ENCODE results near the gene CDH4.

Gene CDH4

DNA sequence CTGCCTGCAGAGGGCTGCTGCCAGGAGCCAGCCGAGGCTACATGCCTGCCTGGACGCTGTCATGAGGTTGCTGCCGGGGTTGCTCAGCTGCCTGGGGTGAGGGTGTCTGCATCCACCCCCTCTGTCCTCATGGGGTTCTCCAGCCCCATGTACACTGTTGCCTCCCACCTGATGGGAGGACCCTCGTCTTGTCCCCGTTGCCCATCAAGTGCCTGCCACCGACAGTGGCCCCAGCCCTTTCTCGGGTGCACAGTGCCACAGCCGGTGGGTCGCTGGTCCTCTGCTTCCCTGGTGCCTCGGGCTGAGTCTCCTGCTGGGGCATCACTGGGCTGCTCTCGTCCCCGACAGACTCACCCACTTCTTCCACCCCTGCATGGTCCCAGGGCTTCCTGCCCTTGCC lies 313.7 kb downstream of the CDH4 start:
- no peak for DNase-seq

- DNase-seq: no peak
Measured at GRCh38 chr20:61566691-61567090, 314.6 kb downstream of the CDH4 start.

DNA sequence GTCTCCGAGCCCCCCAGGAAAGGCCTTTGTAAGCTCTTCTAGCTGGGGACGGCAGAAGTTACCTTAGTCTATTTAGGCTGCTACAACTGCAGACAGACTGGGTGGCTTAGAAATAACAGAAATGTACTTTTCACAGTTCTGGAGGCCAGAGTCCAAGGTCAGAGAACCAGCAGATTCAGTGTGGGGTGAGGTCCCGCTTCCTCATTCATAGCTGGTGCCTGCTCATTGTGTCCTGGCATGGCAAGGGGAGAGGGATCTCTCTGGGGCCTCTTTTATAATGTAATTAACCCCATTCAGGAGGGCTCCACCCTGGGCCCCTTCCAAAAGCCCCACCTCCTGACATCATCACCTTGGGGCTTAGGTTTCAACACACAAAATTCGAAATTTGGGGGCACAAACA lies 315.1 kb downstream of the CDH4 start:
- no peak for DNase-seq

GRCh38 chr20:61569825-61570224 lies 317.8 kb downstream of the CDH4 start:
- no peak for DNase-seq

DNA sequence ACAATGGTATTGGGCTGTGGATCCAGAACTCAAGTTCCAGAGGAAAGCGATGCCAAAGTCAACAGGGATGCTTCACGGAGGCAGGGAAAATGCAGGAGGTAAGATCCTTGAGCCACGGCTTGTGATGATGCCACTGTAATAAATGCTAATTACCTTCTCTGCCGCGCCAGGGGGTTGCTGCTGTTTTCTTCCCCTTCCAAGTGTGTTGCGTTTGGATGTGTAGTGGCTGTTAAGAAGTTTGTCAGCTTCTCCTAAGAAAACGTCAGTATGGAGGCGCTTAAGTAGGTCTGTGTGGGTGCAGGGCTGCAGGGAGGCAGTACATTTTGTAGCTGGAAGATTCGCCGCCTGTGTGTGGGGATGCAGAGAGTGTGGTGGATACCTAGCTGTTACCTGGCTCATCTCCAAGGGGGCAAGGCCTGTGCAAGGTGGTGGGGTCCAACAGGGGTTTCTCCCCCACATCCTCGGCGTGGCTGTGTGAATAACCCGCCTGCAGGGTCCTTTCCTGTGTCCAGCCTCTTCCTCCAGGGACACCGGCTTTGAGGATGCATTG lies 318.7 kb downstream of the CDH4 start:
- DNase-seq: no peak

GRCh38 chr20:61571221-61571620 lies 319.2 kb downstream of the CDH4 start:
- DNase-seq: no peak

DNA sequence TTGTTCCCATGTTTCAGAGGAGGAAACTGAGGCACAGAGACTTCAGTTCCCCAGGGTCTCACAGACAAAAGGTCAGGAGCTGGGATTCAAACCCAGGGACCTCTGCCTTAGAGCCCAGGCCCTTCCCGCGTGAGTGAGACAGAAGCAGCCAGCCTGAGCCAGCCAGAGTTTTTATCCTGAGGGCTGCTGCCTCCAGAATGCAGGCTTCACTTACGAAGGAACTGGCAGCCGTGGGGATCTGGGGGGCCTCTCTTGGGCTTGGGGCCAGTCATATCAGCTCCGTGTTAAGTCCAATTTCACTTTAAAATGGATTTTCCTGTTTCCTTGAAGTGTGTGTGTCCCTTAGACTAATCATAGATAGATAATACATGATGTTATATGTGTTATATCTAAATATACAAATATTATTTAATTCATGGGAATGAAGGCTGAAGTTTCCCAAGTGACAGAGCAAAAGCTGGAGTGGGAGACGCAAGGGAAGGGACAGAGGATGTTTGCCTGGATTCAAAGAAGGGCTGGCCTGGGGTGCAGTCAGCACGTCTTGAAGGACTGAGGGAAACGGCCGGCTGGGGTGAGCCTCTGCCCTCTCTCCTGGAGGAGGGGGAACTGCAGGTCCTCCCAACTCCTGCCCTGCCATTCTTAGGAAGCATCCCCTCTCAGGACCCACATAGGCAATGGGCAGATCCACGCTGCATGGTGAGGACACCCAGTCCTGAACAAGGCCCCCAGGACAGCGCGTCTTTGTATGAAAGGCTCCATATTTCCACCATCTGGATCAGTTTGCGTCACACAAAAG lies 320.1 kb downstream of the CDH4 start:
- no peak for DNase-seq

DNA sequence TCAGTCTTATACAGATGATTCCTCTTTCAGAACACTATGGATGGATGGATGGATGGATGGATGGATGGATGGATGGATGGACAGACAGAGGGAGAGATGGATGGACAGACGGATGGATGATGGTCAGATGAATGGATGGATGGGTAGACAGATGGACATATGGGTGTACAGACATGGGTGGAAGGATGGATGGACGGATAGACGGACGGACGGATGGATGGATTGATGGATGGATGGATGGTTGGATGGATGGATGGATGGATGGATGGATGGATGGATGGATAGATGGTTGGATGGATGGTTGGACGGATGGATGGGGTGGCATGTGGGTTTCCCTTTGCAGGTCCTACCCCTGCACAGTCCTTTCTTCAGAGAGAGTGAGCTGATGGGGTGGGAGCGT lies 320.7 kb downstream of the CDH4 start:
- DNase-seq: no peak

GRCh38 chr20:61573415-61574305 lies 321.6 kb downstream of the CDH4 start:
- DNase-seq: no peak

DNA sequence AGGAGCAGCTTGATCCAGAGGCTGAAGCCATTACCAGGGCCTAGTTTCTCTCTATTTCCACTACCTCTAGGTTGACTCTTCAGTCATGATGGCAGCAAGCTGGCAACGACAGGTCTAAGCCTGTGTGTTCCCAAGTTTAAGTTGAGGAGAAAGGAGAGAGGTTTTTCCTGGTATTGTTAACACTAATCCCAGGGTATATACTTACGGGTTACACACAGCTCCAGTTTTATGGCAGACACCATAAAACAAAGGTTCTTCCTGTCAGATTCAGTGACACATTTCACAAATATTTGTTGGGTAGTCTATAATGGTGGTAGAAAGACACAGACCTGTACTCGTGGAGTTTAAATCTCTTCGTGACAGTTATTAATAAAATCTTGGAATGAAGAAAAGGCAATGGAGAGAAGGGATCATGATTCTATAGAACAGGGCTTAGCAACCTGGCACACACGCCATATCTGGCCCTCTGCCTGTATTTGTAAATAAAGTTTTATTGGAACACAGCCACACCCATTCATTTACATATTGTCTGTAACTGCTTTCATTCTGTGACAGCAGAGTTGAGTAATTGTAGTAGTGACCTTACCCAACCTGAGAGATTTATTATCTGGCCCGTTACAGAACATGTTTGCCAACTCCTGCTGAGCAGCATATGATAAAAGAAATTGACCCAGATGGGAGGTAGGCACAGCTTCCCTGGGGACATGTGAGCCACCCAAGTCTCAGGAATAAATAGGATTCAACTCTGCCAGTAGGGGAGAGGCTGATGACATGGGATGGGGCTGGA lies 323.3 kb downstream of the CDH4 start:
- no peak for DNase-seq

GRCh38 chr20:61576372-61576771 lies 324.3 kb downstream of the CDH4 start:
- no peak for DNase-seq

- DNase-seq: no peak
Measured at GRCh38 chr20:61577065-61577464, 325.0 kb downstream of the CDH4 start.

- DNase-seq: no peak
Measured at GRCh38 chr20:61579908-61580307, 327.8 kb downstream of the CDH4 start.

GRCh38 chr20:61580958-61581824 lies 329.1 kb downstream of the CDH4 start:
- DNase-seq: no peak

GRCh38 chr20:61581825-61582188 lies 329.7 kb downstream of the CDH4 start:
- DNase-seq: no peak

- no peak for DNase-seq
Measured at GRCh38 chr20:61582196-61582923, 330.3 kb downstream of the CDH4 start.

DNA sequence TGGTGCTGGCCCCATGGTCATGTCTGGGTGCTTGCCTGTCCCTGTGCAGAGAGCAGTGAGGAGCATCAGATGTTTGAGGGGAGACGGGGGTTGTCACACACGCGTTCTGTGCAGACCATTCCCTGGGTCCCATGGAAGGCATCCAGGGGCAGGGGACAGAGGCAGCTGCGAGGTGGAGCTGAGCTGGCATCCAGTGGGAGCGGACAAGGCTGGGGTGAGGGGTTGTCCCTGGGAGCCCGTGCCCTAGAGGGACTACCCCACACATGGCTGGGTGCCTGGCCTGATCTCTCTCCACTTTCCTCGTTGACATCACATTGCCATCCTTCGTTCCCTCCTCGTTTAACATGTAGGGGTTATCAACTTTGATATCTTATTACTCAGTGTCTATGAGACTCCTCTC lies 331.3 kb downstream of the CDH4 start:
- DNase-seq: no peak

DNA sequence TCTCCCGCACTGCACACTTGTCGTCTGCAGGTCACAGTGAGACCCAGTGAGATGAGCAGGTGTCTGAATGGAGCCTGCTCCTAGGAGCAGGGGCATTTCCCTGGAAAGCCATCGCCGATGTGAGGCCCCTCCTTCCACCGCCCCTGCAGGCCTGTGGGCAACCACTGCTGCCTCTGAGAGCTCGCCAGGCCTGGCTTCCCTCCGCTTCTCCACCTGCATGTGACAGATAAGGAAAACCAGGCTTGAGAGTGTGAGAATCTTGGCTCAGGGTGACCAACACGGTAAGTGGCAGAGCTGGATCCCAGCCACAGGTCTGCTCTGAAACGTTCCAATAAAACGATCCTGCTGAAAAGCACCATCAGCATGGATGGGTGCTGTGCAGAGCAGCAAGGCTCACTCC lies 332.8 kb downstream of the CDH4 start:
- no peak for DNase-seq

DNA sequence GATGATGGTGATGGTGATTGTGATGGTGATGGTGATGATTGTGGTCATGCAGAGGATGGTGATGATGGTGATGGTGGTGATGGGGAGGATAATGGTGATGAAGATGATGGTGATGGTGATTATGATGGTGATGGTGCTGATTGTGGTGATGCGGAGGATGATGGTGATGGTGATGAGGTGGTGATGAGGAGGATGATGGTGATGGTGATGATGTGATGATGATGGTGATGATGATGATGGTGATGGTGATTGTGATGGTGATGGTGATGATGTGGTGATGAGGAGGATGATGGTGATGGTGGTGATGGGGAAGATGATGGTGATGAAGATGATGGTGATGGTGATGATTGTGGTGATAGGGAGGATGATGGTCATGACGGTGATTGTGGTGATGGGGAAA lies 333.7 kb downstream of the CDH4 start:
- no peak for DNase-seq

DNA sequence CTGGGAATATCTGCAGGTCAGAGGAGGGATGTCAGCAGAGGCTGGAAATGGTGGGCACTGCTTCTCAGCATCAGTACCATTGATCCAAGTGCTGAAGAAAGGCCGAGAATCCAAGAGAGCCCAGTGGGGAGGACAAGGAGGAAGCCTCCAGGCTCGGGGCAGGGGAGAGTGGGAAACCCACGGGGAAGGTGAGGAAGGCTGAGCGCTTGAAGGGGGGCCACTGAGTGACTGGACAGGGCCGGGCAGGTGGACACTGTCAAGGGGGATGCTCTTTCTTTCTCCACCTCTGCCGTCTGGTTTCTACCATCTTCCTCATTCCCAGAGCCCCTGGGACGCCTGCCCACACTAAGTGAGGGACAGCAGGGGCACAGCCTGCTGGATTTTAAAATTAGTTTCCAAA lies 335.0 kb downstream of the CDH4 start:
- no peak for DNase-seq

GRCh38 chr20:61587681-61588289 lies 335.7 kb downstream of the CDH4 start:
- DNase-seq: no peak

Measured in islet precursor cell (in vitro differentiated cells).